Measurements from ENCODE around the gene RANBP17. TPM values are rescaled to one million over a fixed set of nuclear protein-coding genes. Genes with fewer than 3 reads are reported as not detected.
A peak's percentile ranks its signal among the peaks of the same experiment; 100 is the strongest.

RANBP17 gene
- total RNA-seq, 2 donors from 2014 or later = 26.6 to 28.0 TPM

DNA sequence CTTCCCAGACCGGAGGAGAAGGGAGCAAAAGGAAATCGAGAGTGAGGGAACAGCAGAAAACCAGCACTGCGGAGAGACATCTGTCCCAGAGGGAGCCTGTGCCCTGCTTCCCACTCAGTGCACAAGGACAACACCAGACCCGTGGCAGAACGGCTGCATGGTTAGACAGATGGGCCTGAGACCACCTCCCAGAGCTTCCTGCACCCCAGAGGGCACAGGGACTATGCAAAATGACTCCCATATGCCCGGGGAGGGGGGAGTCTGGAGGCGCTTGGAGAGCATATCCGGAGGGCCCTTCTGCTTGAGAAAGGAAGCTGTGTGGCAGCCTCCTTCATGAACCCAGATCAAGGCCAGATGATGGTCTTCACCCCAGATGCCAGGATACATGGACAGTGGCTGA, 473.8 kb downstream of the RANBP17 start:
- Histone ChIP-seq H3K27ac (ENCODE audit: low read depth, low read length) (peak overlapping the region; percentile 29), H3K36me3 (ENCODE audit: control insufficient read depth, insufficient read depth, low read length) (no peaks in the 10 kb centered on the region), H3K9me3 (ENCODE audit: control insufficient read depth, low read length) (no peaks in the 10 kb centered on the region), H3K27me3 (ENCODE audit: control insufficient read depth, insufficient read depth, low read length, poor library complexity, severe bottlenecking) (peaks cover 54% of the 10 kb centered on the region), H3K4me1 (ENCODE audit: control insufficient read depth, insufficient read depth, low read length) (no peaks in the 10 kb centered on the region), H3K9ac (ENCODE audit: extremely low read depth, low read length, poor library complexity, severe bottlenecking) (no peak overlapping the region), H3K4me3 (ENCODE audit: low read length) (no peak overlapping the region)
- TF ChIP-seq, protein P1, sequence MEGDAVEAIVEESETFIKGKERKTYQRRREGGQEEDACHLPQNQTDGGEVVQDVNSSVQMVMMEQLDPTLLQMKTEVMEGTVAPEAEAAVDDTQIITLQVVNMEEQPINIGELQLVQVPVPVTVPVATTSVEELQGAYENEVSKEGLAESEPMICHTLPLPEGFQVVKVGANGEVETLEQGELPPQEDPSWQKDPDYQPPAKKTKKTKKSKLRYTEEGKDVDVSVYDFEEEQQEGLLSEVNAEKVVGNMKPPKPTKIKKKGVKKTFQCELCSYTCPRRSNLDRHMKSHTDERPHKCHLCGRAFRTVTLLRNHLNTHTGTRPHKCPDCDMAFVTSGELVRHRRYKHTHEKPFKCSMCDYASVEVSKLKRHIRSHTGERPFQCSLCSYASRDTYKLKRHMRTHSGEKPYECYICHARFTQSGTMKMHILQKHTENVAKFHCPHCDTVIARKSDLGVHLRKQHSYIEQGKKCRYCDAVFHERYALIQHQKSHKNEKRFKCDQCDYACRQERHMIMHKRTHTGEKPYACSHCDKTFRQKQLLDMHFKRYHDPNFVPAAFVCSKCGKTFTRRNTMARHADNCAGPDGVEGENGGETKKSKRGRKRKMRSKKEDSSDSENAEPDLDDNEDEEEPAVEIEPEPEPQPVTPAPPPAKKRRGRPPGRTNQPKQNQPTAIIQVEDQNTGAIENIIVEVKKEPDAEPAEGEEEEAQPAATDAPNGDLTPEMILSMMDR (conservative IDR thresholded peaks at IDR 0.05) = no peak
- 85 to 87% methylated on average over 7 to 8 of the region's 8 CpGs for WGBS, 2 experiments (ENCODE audit: insufficient coverage in 1 of 2, insufficient read length in 1 of 2)
- DNase-seq = no peak
- Mint-ChIP-seq H3K4me1 (no peaks in the 10 kb centered on the region), H3K36me3 (ENCODE audit: low read depth) (no peaks in the 10 kb centered on the region), H3K4me3 (no peak overlapping the region), H3K9me3 (no peaks in the 10 kb centered on the region), H3K27ac (no peak overlapping the region), H3K27me3 (ENCODE audit: insufficient read depth) (peaks cover 60% of the 10 kb centered on the region)

DNA sequence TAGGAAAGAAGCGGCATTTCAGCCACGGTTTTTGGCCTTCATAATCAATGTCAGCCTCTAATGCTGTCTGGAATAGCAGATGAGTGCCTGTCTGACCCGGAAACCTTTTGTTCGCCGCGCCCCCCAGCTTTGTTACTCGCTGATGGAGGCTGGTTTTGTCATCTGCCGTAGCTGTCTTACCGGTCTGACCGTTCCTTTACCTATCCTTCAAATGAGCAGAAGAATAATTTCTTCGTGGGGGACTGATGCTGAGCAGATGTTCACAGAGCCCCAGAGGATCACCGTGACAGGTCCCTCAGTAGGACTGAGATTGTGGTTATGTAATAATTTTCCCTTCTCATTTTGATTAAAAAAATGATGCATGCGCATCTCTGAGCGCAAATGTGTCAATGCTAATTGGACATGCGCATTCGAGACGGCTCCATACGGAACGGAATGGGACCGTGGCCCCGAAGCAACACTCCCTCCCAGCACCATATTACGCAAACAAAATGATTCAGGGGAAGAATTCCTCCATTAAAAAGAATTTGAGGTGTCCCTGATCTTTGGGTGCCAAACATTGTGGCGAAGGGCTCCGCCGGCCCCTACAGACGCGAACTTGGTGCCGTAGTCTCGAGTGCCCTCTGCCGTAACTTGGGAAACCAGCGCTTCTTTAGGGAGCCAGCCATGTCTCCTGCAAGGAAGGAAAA, 474.8 kb downstream of the RANBP17 start:
- Mint-ChIP-seq H3K4me3 (peak overlapping the region; percentile 26), H3K27ac (no peak overlapping the region), H3K4me1 (no peaks in the 10 kb centered on the region), H3K27me3 (ENCODE audit: insufficient read depth) (peaks cover 50% of the 10 kb centered on the region), H3K9me3 (no peaks in the 10 kb centered on the region), H3K36me3 (ENCODE audit: low read depth) (no peaks in the 10 kb centered on the region)
- Histone ChIP-seq H3K9me3 (ENCODE audit: control insufficient read depth, low read length) (no peaks in the 10 kb centered on the region), H3K27ac (ENCODE audit: low read depth, low read length) (no peak overlapping the region), H3K27me3 (ENCODE audit: control insufficient read depth, insufficient read depth, low read length, poor library complexity, severe bottlenecking) (peaks cover 48% of the 10 kb centered on the region), H3K4me1 (ENCODE audit: control insufficient read depth, insufficient read depth, low read length) (no peaks in the 10 kb centered on the region), H3K9ac (ENCODE audit: extremely low read depth, low read length, poor library complexity, severe bottlenecking) (no peak overlapping the region), H3K4me3 (ENCODE audit: low read length) (peak overlapping the region; percentile 77), H3K36me3 (ENCODE audit: control insufficient read depth, insufficient read depth, low read length) (no peaks in the 10 kb centered on the region)
- peak; percentile 79 for DNase-seq
- WGBS, 2 experiments (ENCODE audit: insufficient coverage in 1 of 2, insufficient read length in 1 of 2) = 33 to 37% methylated on average over 17 to 31 of the region's 31 CpGs
- TF ChIP-seq, protein P1 (conservative IDR thresholded peaks at IDR 0.05) = peak; percentile 67

DNA sequence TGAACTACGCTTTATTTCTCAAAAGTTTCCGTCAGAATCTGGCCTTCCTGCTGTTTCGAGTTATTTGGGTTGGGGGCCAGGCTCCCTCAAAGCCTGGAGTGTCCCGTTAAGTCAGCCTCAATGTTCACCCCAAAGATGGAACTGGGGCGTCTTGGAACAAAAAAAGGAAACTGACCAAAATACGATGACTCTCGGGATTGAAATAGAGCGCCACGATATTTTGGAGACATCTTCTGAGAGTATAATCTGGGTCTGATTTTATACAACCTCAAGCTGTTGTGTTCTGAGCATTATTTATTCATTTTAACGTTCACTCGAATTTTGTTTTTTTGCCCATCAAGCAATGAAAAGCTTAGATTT, 475.4 kb downstream of the RANBP17 start:
- Histone ChIP-seq H3K4me3 (ENCODE audit: low read length) (peak overlapping the region; percentile 77), H3K4me1 (ENCODE audit: control insufficient read depth, insufficient read depth, low read length) (no peaks in the 10 kb centered on the region), H3K36me3 (ENCODE audit: control insufficient read depth, insufficient read depth, low read length) (no peaks in the 10 kb centered on the region), H3K27ac (ENCODE audit: low read depth, low read length) (no peak overlapping the region), H3K27me3 (ENCODE audit: control insufficient read depth, insufficient read depth, low read length, poor library complexity, severe bottlenecking) (peaks cover 45% of the 10 kb centered on the region), H3K9me3 (ENCODE audit: control insufficient read depth, low read length) (no peaks in the 10 kb centered on the region), H3K9ac (ENCODE audit: extremely low read depth, low read length, poor library complexity, severe bottlenecking) (no peak overlapping the region)
- H3K9me3 Mint-ChIP-seq = no peaks in the 10 kb centered on the region
- H3K4me1 Mint-ChIP-seq = no peaks in the 10 kb centered on the region
- no peak overlapping the region for H3K4me3 Mint-ChIP-seq
- H3K36me3 Mint-ChIP-seq (ENCODE audit: low read depth) = no peaks in the 10 kb centered on the region
- TF ChIP-seq, protein P1 (conservative IDR thresholded peaks at IDR 0.05) = no peak
- no peak overlapping the region for H3K27ac Mint-ChIP-seq
- H3K27me3 Mint-ChIP-seq (ENCODE audit: insufficient read depth) = peaks cover 45% of the 10 kb centered on the region
- DNase-seq = no peak
- WGBS, 2 experiments (ENCODE audit: insufficient coverage in 1 of 2, insufficient read length in 1 of 2) = 60 to 64% methylated on average over 11 of the region's 11 CpGs
